HPDE6-E6E7 (cell line): ENCODE results near the gene TOMM40.
"Not testable (repeated sequence)": the region's sequence is repeated elsewhere in the genome, so short reads cannot be mapped to it uniquely, and the experiment has no call there.

ENCODE experiments used
- DNase-seq: peaks from one replicate; pipeline ENCODE4 v3.0.0; 2011; ENCODE audit warnings: missing footprints; ENCODE audit errors: extremely low spot score

The TOMM40 gene

DNA sequence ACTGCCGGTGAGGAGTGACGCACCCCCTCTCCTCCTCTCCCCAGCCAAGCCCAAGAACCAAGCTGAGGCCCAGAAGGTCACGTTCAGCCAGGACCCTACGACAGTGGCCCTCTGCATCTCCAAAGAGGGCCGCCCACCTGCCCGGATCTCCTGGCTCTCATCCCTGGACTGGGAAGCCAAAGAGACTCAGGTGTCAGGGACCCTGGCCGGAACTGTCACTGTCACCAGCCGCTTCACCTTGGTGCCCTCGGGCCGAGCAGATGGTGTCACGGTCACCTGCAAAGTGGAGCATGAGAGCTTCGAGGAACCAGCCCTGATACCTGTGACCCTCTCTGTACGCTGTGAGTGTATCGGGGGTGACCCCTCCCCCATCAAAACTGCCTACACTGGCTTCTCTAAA, 19.2 kb upstream of the TOMM40 start:
- DNase-seq, result no peak

- no peak for DNase-seq
These were observed 18.4 kb upstream of the TOMM40 start for GRCh38 chr19:44872661-44873060.

- no peak for DNase-seq
These were observed 16.7 kb upstream of the TOMM40 start for GRCh38 chr19:44874317-44874716.

GRCh38 chr19:44875666-44876451, 15.2 kb upstream of the TOMM40 start:
- DNase-seq, result no peak

- DNase-seq, result no peak
These were observed 14.0 kb upstream of the TOMM40 start for GRCh38 chr19:44876930-44877535.

DNA sequence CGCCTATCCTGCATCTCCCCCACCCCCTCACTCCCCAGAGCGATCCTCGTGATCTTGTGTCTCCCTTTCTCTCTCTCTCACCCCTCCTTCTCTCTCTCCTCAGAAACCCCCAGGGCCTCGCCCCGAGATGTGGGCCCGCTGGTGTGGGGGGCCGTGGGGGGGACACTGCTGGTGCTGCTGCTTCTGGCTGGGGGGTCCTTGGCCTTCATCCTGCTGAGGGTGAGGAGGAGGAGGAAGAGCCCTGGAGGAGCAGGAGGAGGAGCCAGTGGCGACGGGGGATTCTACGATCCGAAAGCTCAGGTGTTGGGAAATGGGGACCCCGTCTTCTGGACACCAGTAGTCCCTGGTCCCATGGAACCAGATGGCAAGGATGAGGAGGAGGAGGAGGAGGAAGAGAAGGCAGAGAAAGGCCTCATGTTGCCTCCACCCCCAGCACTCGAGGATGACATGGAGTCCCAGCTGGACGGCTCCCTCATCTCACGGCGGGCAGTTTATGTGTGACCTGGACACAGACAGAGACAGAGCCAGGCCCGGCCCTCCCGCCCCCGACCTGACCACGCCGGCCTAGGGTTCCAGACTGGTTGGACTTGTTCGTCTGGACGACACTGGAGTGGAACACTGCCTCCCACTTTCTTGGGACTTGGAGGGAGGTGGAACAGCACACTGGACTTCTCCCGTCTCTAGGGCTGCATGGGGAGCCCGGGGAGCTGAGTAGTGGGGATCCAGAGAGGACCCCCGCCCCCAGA, 12.8 kb upstream of the TOMM40 start:
- DNase-seq, result no peak

DNA sequence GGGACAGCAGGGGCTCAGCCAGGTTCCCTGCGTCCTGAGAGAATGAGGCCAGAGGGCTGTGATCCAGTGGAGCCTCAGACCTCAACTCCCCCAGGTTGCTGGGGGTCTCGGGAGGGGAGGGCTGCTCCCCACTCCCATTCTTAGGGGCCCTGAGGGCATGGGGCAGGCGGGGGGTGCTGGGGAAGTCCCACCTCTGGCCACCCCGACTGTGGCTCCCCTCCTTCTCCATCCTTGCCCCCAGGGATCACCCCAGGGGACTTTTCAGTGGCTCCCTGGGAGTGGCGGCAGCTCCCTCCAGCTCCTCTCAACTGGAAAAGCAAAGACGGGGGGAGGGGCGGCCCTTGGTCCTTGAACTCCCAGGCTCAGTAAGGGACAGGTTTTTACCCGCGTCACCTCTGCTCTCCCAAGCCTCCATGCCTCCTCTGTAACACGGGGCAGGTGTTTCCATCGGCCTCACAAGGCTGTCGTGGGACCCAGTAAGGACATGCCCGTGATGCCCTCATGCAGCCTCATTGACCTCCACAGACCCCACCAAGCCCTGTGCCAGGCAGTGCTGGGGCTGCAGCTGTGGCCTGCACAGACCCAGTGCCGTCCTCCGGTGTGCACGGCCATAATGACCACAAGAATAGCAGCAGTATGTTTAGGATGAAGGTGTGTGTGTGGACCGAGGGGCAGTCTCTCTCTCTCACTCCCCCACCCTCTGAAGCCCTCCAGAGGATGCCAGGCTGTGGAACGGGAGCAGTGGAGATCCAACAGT, 11.6 kb upstream of the TOMM40 start:
- no peak for DNase-seq

DNA sequence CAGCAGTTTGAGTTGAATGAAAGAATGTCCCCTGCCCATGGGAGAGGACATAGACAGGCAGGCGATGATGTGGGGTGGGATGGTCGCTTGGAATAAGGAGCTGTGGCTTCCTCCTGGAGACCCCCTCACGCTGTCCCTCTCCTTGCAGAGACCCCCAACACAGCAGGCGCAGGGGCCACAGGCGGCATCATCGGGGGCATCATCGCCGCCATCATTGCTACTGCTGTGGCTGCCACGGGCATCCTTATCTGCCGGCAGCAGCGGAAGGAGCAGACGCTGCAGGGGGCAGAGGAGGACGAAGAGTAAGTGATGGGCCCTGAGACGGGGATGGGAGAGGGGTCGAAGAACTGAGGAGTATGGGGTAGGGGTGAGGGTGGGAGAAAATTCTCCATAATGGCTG, 9.0 kb upstream of the TOMM40 start:
- no peak for DNase-seq

DNA sequence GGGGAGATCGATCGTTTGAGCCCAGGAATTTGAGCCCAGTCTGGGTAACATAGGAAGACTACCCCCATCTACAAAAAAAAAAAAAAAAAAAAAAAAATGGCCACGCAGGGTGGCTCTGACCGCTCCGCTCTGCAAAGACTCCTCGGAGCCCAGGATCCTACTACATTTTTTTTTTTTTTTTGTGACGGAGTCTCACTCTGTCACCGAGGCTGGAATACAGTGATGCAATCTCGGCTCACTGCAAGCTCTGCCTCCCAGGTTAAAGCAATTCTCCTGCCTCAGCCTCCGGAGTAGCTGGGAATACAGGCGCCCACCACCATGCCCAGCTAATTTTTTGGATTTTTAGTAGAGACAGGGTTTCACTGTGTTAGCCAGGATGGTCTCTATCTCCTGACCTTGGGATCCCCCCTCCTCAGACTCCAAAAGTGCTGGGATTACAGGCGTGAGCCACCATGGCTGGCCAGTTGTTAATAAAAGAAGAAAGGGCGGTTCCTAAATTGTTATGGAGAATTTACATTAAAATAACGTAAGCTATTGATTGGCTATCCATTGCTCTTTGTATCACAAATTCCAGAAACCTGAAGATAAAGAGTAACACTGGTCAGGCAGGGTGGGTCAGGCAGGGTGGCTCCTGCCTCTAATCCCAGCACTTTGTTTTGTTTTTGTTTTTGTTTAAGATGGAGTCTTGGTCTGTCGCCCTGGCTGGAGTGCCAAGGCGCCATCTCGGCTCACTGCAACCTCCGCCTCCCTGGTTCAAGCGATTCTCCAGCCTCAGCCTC, 8.2 kb upstream of the TOMM40 start:
- DNase-seq, result not testable (repeated sequence)

- no peak for DNase-seq
These were observed 7.1 kb upstream of the TOMM40 start for GRCh38 chr19:44883922-44884321.

GRCh38 chr19:44884566-44884965, 6.5 kb upstream of the TOMM40 start:
- no peak for DNase-seq

GRCh38 chr19:44886141-44886540, 4.9 kb upstream of the TOMM40 start:
- no peak for DNase-seq

DNA sequence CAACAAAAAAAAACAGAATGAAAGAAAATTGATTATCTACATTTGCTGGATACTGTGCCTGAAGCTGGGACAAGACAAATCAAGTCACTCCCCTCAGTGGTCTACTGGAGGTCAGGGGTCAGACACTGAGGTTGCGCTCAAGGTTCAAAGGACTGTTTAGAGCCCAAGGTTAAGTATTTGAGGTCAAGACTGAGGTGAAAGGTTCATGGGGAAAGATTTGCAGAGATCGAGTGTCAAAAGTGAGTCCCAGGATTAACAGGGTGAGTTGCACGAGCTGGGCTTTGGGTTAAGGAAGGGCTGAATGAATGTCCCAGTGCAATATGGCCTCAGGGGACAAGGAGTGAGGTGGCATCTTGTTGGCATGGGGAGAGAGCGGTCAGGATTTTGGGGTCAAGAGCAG, 3.4 kb upstream of the TOMM40 start:
- no peak for DNase-seq

GRCh38 chr19:44888335-44888734, 2.7 kb upstream of the TOMM40 start:
- DNase-seq, result not testable (repeated sequence)

GRCh38 chr19:44889830-44890365, 1.2 kb upstream of the TOMM40 start:
- DNase-seq, result no peak

DNA sequence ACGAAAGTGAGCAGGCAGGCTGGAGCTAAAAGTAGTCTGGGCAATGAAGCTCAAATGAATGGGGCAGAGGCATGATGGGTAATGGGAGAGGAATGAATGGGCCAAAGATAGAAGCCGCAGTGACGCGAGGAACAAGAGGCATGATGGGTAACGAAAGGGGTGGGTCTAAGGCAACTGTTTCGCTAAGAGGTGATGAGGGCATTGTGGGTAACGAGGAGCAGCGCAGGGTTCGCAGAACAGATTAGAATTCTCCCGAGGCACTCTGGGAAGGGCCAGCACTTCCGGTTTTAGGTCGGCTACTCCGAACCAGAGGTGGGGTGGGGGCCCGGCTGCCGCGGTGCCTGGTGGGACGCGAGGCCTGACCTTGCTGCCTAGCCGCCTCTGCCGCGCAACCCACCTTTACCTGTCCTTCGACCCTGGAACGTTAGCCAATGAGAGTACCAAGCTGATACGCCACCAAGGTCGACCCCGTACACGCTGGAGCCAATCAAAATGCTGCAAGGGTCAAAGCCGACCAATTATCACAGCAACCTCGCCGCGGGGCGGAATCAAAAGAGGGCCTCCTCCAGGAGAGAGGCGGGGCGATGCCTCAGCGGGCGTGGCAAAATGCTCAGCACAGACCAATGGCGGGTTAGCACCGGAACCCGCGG, 563 bp upstream of the TOMM40 start:
- DNase-seq, result peak; percentile 97

GRCh38 chr19:44892932-44893331, 1.9 kb downstream of the TOMM40 start:
- DNase-seq, result no peak

DNA sequence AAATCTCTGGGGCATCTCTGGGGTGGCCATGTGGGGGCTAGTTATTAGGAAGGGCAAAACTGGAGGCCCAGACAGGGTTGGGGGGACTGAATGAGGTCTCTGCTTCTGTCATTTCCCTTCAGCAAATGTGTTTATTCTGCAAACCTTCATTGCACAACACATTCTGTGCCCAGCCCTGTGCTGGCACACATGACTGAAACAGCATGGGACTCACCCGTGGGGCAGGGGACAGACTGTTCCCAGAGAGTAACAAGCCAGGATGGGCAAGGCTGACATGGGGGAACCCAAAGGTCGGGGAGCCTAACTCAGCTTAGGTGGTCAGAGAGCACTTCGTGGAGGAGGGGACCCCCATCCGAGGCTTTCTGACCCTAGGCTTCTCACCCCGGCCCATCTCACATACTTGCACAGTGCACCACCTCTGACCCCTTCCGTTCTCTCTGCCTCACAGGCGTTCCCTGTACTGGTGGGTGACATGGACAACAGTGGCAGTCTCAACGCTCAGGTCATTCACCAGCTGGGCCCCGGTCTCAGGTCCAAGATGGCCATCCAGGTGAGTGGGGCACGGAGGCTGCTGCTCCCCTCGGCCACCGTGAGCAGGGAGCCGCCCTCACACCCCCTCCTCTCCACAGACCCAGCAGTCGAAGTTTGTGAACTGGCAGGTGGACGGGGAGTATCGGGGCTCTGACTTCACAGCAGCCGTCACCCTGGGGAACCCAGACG, 2.4 kb downstream of the TOMM40 start:
- DNase-seq, result no peak

GRCh38 chr19:44894052-44894400, 3.0 kb downstream of the TOMM40 start:
- DNase-seq, result no peak

DNA sequence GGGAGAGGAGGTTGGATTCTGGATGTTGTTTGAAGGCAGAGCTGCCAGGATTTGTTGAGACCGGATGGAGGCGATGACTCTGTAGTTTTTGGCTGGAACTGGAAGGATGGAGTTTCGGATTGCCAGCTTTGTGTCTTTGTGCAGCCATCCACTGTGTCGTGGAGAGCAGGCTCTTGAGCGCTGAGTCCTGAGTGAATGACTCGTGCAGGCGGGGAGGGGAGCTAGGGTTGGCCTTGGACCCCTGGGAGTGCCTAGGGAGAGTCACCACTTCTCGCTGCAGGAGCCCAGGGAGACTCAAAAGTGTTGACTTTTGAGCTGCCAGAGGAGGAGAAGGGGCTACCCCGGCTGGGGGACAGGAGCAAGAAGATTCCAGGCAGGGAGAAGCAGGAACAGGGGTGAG, 3.9 kb downstream of the TOMM40 start:
- no peak for DNase-seq
